Omental fat pad (tissue), 4 donors: Measurements from ENCODE around the gene LLPH. TPM values are rescaled to one million over a fixed set of nuclear protein-coding genes. Genes with fewer than 3 reads are reported as not detected.

Experiments used
- ATAC-seq: fragments of 150-250 bp; one replicate; pipeline ENCODE4 v1.9.1; 2016; ENCODE audit warnings: mild to moderate bottlenecking, moderate library complexity; ENCODE audit not compliant: low FRiP score
- DNase-seq: peaks from one replicate; pipeline ENCODE4 v3.0.0-alpha.2; 2019; ENCODE audit warnings: low spot score
- total RNA-seq, 4 donors: library from RNA; depleted of rRNA; stranded (reverse); fragments of >200 nt; gene quantifications; one replicate each; pipeline ENCODE4 v1.1.0, GENCODE V29; 2016
- TF ChIP-seq, protein P1 (sequence below), 3 donors: fragments of 450-650 bp; IDR thresholded peaks; one replicate each; pipeline ENCODE4 v1.5.1; 2016 to 2017; ENCODE audit warnings: antibody characterized with exemption in 3 of 3, mild to moderate bottlenecking in 3 of 3, moderate library complexity in 2 of 3

Gene LLPH
- total RNA-seq, 4 donors from 2014 or later = 6.8 to 10.1 (median 7.6) TPM

- no peak for DNase-seq
- ATAC-seq = no peak
- TF ChIP-seq, protein P1, sequence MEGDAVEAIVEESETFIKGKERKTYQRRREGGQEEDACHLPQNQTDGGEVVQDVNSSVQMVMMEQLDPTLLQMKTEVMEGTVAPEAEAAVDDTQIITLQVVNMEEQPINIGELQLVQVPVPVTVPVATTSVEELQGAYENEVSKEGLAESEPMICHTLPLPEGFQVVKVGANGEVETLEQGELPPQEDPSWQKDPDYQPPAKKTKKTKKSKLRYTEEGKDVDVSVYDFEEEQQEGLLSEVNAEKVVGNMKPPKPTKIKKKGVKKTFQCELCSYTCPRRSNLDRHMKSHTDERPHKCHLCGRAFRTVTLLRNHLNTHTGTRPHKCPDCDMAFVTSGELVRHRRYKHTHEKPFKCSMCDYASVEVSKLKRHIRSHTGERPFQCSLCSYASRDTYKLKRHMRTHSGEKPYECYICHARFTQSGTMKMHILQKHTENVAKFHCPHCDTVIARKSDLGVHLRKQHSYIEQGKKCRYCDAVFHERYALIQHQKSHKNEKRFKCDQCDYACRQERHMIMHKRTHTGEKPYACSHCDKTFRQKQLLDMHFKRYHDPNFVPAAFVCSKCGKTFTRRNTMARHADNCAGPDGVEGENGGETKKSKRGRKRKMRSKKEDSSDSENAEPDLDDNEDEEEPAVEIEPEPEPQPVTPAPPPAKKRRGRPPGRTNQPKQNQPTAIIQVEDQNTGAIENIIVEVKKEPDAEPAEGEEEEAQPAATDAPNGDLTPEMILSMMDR (IDR thresholded peaks at IDR 0.05) = no peak
Observed at GRCh38 chr12:66115071-66115600, 15.4 kb downstream of the LLPH start.

GRCh38 chr12:66113471-66113870 lies 17.1 kb downstream of the LLPH start:
- ATAC-seq = no peak
- no peak for DNase-seq
- TF ChIP-seq, protein P1 (IDR thresholded peaks at IDR 0.05) = no peak

DNA sequence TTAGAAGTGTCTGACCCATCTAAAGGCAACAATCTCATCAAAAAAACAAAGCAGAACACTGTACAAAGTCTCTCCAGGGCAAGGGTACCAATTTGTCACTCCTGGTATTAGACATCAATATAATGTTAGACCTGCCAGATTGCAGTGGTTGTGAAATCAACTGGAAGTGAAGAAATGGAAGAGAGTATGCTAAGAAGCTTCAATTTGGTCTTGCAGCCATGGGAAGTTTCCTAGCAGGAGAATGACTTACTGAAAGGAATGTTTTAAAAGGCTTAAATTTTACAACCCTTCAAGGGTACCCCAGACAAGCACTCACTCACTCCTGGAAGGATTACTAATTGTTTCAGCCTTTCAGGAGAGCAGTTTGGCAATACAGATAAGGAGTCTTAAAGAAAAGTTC lies 18.9 kb downstream of the LLPH start:
- TF ChIP-seq, protein P1 (IDR thresholded peaks at IDR 0.05) = no peak
- ATAC-seq = no peak

DNA sequence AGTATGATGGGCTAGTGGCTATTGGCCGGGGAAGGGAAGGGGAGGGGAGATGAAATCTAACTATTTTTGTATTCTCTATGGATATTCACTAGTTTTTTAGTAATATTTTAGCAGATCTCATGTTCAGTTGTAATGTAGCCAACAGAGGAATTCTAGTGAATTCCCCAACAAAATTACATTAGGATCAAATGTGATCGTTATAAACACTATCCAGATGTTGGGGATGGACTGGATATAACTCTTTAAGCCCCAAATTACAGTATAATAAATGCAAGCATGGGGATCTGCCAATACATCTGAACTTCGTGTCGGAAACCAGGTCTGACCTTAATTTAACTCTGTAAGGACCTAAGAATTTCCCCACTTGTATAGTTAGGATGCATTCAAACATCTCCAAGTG lies 21.5 kb downstream of the LLPH start:
- DNase-seq (no peak), ATAC-seq (no peak)
- TF ChIP-seq, protein P1 (IDR thresholded peaks at IDR 0.05) = no peak

More for the DNA sequence above, 18.9 kb downstream of the LLPH start:
- DNase-seq = no peak

- TF ChIP-seq, protein P1 (IDR thresholded peaks at IDR 0.05) = no peak
- ATAC-seq (no peak), DNase-seq (no peak)
Observed at GRCh38 chr12:66108386-66108785, 22.2 kb downstream of the LLPH start.

DNA sequence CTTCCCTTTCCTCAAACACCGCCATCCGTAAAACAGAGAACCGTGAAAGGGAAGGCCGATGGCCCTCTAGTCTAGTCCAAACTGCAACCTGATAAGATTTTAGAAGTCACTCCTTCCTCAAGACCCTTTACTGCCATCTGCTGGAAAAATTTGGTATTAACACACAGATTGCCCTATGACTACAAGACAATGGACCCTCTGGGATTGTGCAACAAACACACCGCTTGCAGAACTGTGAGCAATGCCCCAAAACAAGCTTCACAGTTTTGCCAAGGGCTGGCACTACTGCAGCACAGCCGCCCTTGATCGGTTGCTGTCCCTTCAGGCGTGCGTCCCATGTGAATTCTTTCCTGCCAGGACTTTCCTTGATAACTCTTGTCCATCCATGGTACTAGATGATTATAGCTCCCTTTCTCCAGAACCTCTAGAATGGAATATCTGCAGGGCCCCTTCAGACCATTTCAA lies 23.1 kb downstream of the LLPH start:
- TF ChIP-seq, protein P1 (IDR thresholded peaks at IDR 0.05) = peak in 2 of 3 donors; percentile 43 to 46
- ATAC-seq = peak; percentile 92
- DNase-seq = peak; percentile 36
